Right lobe of liver (tissue), 4 donors: Measurements from ENCODE around the gene DIPK1B.

ENCODE experiments used
- CTCF ChIP-seq, 4 donors: fragments of 200-600 bp in 3 of 4; fragments of 450-650 bp in 1 of 4; IDR thresholded peaks; one replicate each; pipeline versions ENCODE4 v1.5.1 to v1.8.0; 2016 to 2022; ENCODE audit warnings: antibody characterized with exemption in 4 of 4, mild to moderate bottlenecking in 2 of 4
- POLR2A ChIP-seq: fragments of 450-650 bp; IDR thresholded peaks from one replicate; pipeline ENCODE4 v1.6.1; 2017; ENCODE audit warnings: antibody characterized with exemption, mild to moderate bottlenecking
- donor health status: DM: no; HTN: no; CAD: no.
- donor health status: DM: no; HTN: no; CAD: no.
- donor health status: DM: no; HTN: yes; CAD: no.

- TF ChIP-seq CTCF (IDR thresholded peaks at IDR 0.05) (no peak), POLR2A (no peak)
Measured at GRCh38 chr9:136725612-136726011, 13.2 kb downstream of the DIPK1B start.
